K562 (cell line): Measurements from ENCODE around the gene RHOA. TPM values are rescaled to one million over a fixed set of nuclear protein-coding genes. Genes with fewer than 3 reads are reported as not detected.

ENCODE experiments used
- ATF2 ChIP-seq: sonication (generic); formaldehyde crosslinking; IDR thresholded peaks from 2 replicates; pipeline ENCODE4 v1.8.1; 2022; ENCODE audit warnings: missing genetic modification reagents
- E2F8 ChIP-seq: fragments of 450-650 bp; IDR thresholded peaks from 2 replicates; pipeline ENCODE4 v1.7.1; 2018; ENCODE audit warnings: mild to moderate bottlenecking, low read depth; ENCODE audit not compliant: partially characterized antibody
- HDAC1 ChIP-seq, 2 experiments: fragments of 450-650 bp; IDR thresholded peaks; 2 replicates each; pipeline ENCODE4 v1.6.1; 2016 to 2017; ENCODE audit warnings: inconsistent platforms in 1 of 2, mild to moderate bottlenecking in 1 of 2, moderate library complexity in 1 of 2
- IRF1 ChIP-seq: sonication (generic); formaldehyde crosslinking; IDR thresholded peaks from 2 replicates; pipeline ENCODE4 v1.8.0; 2022; ENCODE audit warnings: missing genetic modification reagents, mild to moderate bottlenecking, borderline replicate concordance
- MAZ ChIP-seq, 2 experiments: fragments of 450-650 bp in 1 of 2; sonication (generic) in 1 of 2; formaldehyde crosslinking; IDR thresholded peaks in 1 of 2; conservative IDR thresholded peaks in 1 of 2; 2 replicates each; pipeline versions ENCODE4 v1.4.0 to v1.5.0; 2020; ENCODE audit warnings: mild to moderate bottlenecking in 1 of 2, missing genetic modification reagents in 1 of 2
- MECOM ChIP-seq: fragments of 250-450 bp; sonication (Bioruptor Pico); IDR thresholded peaks from 2 replicates; pipeline ENCODE4 v1.8.0; 2022; ENCODE audit warnings: inconsistent platforms
- NR4A1 ChIP-seq, 2 experiments: fragments of 250-450 bp in 1 of 2; fragments of 450-650 bp in 1 of 2; sonication (Bioruptor Pico) in 1 of 2; IDR thresholded peaks; 2 replicates each; pipeline versions ENCODE4 v1.4.0 to v1.6.1; 2016 to 2020; ENCODE audit warnings: mild to moderate bottlenecking in 2 of 2, missing compliant biosample characterization in 1 of 2, missing genetic modification characterization in 1 of 2, moderate library complexity in 1 of 2
- NRF1 ChIP-seq, 2 experiments: fragments of 450-650 bp; IDR thresholded peaks in 1 of 2; conservative IDR thresholded peaks in 1 of 2; 2 replicates each; pipeline ENCODE4 v1.6.1; 2014; ENCODE audit warnings: mild to moderate bottlenecking in 2 of 2
- POLR2AphosphoS2 ChIP-seq: IDR thresholded peaks from 2 replicates; pipeline ENCODE4 v1.6.1; 2012; ENCODE audit warnings: low read length, improper control_type of control experiment
- PYGO2 ChIP-seq: fragments of 450-650 bp; IDR thresholded peaks from 2 replicates; pipeline ENCODE4 v1.6.1; 2016; ENCODE audit warnings: mild to moderate bottlenecking, missing genetic modification characterization, moderate library complexity, missing compliant biosample characterization
- SREBF2 ChIP-seq: sonication (generic); formaldehyde crosslinking; IDR thresholded peaks from 2 replicates; pipeline ENCODE4 v1.4.0; 2020; ENCODE audit warnings: mild to moderate bottlenecking, missing genetic modification reagents
- SUPT5H ChIP-seq: fragments of 450-650 bp; IDR thresholded peaks from 2 replicates; pipeline ENCODE4 v1.6.1; 2016
- TARDBP ChIP-seq: fragments of 450-650 bp; IDR thresholded peaks from 2 replicates; pipeline ENCODE4 v1.6.1; 2016
- TCF3 ChIP-seq: sonication (generic); formaldehyde crosslinking; IDR thresholded peaks from 2 replicates; pipeline ENCODE4 v1.4.0; 2020; ENCODE audit warnings: mild to moderate bottlenecking, missing genetic modification reagents
- ZBTB2 ChIP-seq: fragments of 450-650 bp; IDR thresholded peaks from 2 replicates; pipeline ENCODE4 v1.6.1; 2016; ENCODE audit warnings: antibody characterized with exemption
- ZEB2 ChIP-seq: fragments of 450-650 bp; IDR thresholded peaks from 2 replicates; pipeline ENCODE4 v1.6.1; 2016
- ZNF121 ChIP-seq: sonication (generic); formaldehyde crosslinking; conservative IDR thresholded peaks from 2 replicates; pipeline ENCODE4 v1.8.0; 2022; ENCODE audit warnings: missing genetic modification reagents
- ZNF165 ChIP-seq: fragments of 250-450 bp; sonication (Bioruptor Pico); IDR thresholded peaks from 2 replicates; pipeline ENCODE4 v1.4.0; 2020; ENCODE audit warnings: borderline replicate concordance
- ZNF212 ChIP-seq: fragments of 450-650 bp; formaldehyde crosslinking; IDR thresholded peaks from 2 replicates; pipeline ENCODE4 v1.4.0; 2020; ENCODE audit warnings: mild to moderate bottlenecking
- ZNF589 ChIP-seq: fragments of 200-800 bp; sonication (Bioruptor generic); IDR thresholded peaks from 2 replicates; pipeline ENCODE4 v1.6.1; 2016; ENCODE audit warnings: low read depth, missing genetic modification characterization, missing compliant biosample characterization
- polyA plus RNA-seq, 8 experiments: library from polyadenylated mRNA; depleted of rRNA in 4 of 8; stranded (reverse) in 5 of 8; unstranded in 3 of 8; fragments of >200 nt; fragmentation: Nextera tagmentation in 2 of 8; fragmentation: Illumina TruSeq in 1 of 8; extraction: Ambion mirVana in 2 of 8; extraction: Trizol in 1 of 8; gene quantifications; 2 replicates each; pipeline versions ENCODE4 v1.2.1 to v1.2.3, GENCODE V29; 2011 to 2014; ENCODE audit warnings: inconsistent platforms in 1 of 8, missing spikeins in 1 of 8
- total RNA-seq, 7 experiments: library from RNA; depleted of rRNA in 6 of 7; stranded (reverse); fragments of >200 nt in 6 of 7; fragmentation: Illumina TruSeq in 2 of 7; extraction: Trizol in 2 of 7; gene quantifications; 2 replicates each; pipeline versions ENCODE4 v1.2.1 to v1.2.3, GENCODE V29; 2011 to 2021; ENCODE audit warnings: low replicate concordance in 1 of 7

The RHOA gene
- total and polyA plus RNA-seq, 9 of the 15 experiments (the other 6 are each of a cell fraction or from before 2014, with no cell fraction given), result 136 to 540 (median 236) TPM

GRCh38 chr3:49339941-49340800 lies 71.6 kb downstream of the RHOA start, which contains the start of gene USP4 (continued):
- peak; percentile 74 for TF ChIP-seq ZBTB2
- TF ChIP-seq NR4A1 (CRISPR knock-in tag; IDR thresholded peaks at IDR 0.05), result no peak
- TF ChIP-seq NR4A1 (tag; IDR thresholded peaks at IDR 0.05), result no peak; the same call in 1 of the 2 replicates
- TF ChIP-seq TCF3, result peak; percentile 35
- TF ChIP-seq PYGO2, result no peak
- TF ChIP-seq HDAC1 (IDR thresholded peaks at IDR 0.05), result peak in 1 of 2 experiments; percentile 72; a peak in 1 of 4 replicates
- no peak for TF ChIP-seq ZNF121 (CRISPR knock-in tag)
- no peak for TF ChIP-seq ZNF165 (CRISPR knock-in tag)
- peak; percentile 58; the same call in 1 of the 2 replicates for TF ChIP-seq TARDBP
- TF ChIP-seq ZNF589 (CRISPR knock-in tag), result peak; percentile 70
- TF ChIP-seq ATF2 (CRISPR knock-in tag), result no peak
- TF ChIP-seq ZNF212 (CRISPR knock-in tag), result no peak
- 0 out of 2 replicates have a peak, but pooled peaks have one; percentile 69 for TF ChIP-seq SREBF2 (CRISPR knock-in tag)
- 0 out of 2 replicates have a peak, but pooled peaks have one; percentile 12 for TF ChIP-seq ZEB2
- no peak for TF ChIP-seq POLR2AphosphoS2
- peak; percentile 23 for TF ChIP-seq E2F8
- peak; percentile 85 to 92 for TF ChIP-seq MAZ (CRISPR knock-in tag; conservative IDR thresholded peaks at IDR 0.05 in 1 of 2, IDR thresholded peaks at IDR 0.05 in 1 of 2)
- TF ChIP-seq IRF1, result peak; percentile 61; the same call in 1 of the 2 replicates
- peak; percentile 69 for TF ChIP-seq SUPT5H
- TF ChIP-seq MECOM (CRISPR knock-in tag), result 0 out of 2 replicates have a peak, but pooled peaks have one; percentile 29
- TF ChIP-seq NRF1 (conservative IDR thresholded peaks at IDR 0.05 in 1 of 2, IDR thresholded peaks at IDR 0.05 in 1 of 2), result peak; percentile 84 to 86
